Globus pallidus (tissue), 1 donor: ENCODE measurements around the gene YAP1.

Experiments
- DNase-seq: peaks from one replicate; pipeline ENCODE4 v3.0.0-alpha.2; 2015; ENCODE audit warnings: low spot score

Gene YAP1

DNA sequence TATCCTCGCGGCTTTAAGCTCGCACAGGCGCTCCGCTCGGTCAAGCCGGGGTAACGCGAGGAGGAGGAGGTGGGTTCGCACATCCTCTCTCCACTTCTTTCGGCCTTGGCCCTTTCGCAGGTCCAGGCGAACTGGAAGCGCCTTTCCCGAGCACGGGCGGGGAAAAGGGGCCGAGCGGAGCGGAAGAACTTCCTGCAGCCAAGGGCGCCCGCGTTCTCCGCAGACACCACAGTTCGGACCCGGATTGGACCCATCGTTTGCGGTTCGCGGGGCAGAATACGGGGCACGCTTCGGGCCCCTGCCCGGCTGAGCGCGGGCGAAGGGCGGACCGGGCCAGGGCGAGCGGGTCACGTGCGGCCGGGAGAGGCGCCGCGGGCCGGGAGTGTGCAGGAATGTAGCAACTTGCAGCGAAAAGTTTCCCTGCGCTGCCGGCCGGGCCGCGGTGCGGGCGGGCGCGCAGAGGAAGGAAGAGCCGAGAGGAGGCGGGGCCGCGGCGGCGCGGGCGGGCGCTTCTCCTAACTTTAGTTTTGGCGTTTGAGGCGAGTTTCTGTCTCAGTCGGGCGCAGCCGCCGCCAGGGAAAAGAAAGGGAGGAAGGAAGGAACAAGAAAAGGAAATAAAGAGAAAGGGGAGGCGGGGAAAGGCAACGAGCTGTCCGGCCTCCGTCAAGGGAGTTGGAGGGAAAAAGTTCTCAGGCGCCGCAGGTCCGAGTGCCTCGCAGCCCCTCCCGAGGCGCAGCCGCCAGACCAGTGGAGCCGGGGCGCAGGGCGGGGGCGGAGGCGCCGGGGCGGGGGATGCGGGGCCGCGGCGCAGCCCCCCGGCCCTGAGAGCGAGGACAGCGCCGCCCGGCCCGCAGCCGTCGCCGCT lies at the start of gene YAP1:
YAP1 (plus strand) TSS at position 552 of the 865 bp plus-strand sequence. CDS start 402 bp downstream, outside the sequence.
- peak; percentile 54 for DNase-seq

DNA sequence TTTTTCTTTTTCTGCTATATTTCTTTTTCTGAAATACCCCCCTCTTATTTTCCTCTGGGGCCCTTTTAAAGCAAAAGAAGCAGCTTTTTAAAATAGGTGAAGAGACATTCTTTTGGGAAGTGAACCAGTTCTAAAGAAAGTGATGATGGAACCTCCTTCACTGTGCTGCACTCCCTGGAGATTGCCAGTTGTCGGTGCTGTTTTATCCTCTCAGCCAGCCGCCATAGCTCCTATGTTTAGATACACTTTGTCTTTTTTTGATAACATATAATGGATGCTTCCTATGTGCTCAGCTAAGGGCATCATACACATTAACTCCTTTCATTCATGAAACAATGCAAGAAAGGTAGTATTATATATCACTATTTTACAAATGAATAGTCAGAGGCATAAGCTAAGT lies 49.0 kb upstream of the YAP1 start:
- DNase-seq, result no peak

DNA sequence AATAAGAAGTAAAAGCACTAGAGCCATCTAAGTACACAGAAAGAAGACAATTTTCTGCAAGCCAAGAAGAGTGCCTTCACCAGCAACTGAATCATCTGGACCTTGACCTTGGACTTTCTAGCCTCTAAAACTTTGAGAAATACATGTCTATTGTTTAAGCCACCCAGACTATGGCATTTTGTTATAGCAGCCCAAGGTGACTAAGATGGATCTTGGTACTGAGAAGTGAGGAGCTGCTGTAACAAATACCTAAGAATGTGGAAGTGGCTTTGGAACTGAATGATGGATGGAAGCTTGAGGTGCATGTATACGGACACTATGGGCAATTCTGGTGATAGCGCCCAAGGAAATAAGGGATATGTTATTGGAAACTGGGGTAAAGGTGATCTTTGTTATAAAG lies 48.1 kb upstream of the YAP1 start:
- no peak for DNase-seq

DNA sequence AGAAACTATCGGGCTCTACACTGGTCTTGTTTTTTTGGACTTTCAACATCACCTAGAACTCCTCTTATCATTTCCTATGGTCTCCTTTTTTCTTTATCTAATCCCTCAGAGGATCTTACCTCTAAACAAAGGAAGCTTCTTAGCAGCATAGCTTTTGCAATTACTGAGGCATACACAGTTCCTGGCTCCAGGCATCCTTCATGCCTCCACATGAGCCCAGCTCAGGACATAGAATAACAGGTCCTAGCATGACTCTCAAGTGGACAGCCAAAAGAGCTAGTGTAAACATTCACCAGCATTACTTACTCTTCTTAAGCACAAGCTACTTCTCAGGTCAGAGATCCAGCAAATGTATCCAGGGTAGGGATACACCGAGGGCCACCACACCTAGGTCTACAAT lies 45.9 kb upstream of the YAP1 start:
- DNase-seq, result no peak

DNA sequence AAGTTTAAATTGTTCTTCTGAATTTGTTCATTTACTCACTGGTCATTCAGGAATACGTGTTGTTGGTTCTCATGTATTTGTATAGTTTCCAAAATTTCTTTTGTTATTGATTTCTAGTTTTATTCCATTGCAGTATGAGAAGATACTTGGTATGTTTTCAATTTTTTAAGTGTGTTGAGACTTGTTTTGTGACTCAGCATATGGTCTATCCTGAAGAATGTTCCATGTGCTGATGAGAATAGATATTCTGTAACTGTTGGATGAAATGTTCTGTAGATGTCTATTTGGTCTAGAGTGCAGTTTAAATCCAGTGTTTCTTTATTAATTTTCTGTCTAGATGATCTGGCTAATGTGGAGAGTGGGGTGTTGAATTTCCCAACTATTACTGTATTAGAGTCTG lies 39.5 kb upstream of the YAP1 start:
- no peak for DNase-seq

DNA sequence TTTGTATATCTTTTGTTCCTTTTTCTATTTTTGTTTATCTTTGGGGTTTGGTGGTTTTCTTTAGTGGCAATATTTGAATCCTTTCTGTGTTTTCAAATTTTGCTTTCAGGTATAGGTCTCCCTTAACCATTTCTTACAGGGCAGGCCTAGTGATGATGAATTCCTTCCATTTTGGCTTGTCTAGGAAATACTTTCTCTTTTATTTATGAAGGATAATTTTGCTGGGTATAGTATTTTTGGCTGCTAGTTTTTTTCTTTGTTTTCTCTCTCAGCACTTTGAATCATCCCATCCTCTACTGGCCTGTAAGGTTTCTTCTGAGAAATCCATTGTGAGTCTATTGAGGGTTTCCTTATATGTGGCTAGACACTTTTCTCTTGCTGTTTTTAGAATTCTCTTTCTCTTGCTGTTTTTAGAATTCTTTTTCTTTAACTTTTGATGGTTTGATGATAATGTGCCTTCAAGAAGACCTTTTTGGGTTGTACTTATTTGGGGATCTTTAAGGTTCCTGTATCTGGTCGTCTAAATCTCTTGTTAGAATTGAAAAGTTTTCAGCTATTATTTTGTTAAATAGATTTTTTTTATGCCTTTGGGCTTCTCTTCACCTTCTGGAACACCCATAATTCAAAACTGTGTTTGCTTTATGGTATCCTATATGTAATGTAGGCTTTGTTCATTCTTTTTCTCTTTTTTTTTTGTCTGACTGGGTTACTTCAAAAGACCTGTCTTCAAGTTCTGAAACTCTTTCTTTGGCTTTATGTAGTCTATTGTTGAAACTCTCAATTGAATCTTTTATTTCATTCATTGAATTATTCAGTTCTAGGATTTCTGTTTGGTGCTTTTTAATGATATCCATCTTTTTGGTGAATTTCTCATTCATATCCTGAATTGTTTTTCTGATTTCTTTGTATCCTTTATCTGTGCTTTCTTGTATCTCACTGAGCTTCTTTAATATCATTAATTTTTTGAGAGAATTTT lies 38.5 kb upstream of the YAP1 start:
- DNase-seq, result no peak

DNA sequence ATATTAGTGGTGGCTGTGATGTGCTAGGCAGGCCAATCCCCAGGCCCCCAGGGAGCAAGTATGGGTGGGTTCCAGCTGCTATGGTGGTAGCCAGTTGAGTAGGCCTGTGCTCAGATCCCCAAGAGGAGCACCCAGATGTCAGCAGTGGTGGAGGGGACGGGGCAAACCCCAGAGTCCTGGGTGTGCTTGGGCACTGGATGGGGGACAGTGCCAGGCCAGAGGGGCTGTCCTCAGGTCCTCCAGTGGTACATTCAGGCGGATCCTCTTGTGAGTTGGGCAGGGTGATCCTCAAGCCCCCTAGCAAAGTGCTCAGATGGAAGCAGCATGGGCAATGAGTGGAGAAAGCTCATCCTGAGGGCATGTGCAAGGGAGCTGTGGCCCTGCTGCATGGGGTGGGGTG lies 37.0 kb upstream of the YAP1 start:
- no peak for DNase-seq

DNA sequence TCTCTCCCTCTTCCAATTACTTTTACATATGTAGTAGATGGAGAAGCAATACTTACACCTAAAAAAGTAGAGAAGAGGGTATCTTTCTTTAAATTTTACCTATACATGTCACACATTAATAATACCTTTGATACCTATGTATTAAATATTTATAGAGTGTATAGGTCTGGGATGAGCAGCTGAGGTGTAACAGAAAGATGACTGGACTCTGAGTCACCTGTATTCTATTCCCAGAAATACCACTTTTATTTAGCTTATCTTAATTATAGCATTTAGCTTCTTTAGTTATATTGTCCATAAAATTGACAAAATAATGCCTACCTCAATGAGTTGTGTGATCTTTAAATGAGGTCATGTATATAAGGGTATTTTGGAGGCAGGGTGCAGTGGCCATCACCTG lies 30.6 kb upstream of the YAP1 start:
- no peak for DNase-seq

DNA sequence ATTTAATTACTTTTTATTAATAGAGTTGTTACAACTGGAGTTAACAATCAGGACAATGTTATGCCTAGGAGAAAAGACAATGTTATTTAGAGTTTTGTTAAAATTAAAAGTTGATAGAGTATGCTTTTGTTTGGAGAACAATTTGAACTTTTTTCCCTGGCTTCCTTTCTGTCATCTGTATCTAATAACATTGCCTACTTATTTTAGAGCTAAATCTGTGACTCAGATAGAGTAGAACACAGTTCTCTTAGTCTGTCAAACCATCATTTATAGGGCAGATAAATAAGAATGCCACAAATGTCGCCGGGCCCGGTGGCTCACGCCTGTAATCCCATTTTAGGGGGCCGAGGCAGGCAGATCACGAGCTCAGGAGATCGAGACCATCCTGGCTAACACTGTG lies 28.9 kb upstream of the YAP1 start:
- no peak for DNase-seq

DNA sequence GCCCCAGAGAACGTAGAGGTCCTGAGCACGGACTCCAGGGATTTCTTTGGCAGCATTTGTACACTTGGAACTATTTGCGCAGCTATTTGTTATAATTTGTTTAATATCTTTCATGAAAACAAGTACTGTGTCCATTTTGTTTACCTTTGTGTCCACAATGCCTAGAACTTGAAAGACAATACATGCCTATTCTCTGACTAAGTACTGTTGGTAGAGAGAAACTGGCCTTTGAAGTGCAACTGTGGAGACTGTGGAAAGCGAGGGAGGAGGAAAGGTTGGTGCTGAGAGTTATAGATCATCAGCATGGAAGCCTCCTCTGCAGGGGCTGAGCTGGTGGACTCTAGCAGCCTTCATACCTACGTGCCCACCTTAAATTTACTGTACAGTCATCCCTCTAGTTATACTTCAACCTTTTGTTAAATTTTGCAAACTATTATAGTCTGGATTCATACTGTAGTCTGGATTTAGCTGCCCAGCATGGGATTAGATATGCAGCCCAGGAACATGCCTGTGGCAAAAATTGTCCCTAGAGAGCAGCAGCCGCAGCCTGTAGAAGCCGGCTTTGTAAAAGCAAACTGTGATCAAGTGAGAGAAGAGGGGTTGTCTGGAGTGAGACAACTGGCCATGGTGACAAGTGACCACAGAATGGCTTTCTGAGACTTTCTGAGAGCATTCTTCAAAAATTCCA lies 24.2 kb upstream of the YAP1 start:
- no peak for DNase-seq

DNA sequence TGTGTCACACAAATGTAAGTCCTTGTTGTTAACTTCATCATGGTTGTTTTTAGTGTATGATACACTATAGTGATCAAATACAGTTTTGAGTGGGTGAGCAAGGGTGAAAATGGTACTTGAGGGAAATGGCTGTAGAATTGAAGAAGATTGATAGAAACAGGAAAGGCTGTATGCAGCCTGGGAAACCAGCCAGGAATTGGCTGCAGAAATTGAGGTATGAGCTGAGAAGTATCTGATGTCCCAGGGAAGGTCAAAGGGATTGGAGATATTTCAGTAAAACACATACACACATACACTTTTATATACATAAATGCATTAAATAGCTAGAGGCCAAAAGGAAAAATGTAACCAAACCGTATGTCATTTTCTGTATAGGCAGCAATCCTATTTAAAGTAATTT lies 13.1 kb upstream of the YAP1 start:
- DNase-seq, result no peak

DNA sequence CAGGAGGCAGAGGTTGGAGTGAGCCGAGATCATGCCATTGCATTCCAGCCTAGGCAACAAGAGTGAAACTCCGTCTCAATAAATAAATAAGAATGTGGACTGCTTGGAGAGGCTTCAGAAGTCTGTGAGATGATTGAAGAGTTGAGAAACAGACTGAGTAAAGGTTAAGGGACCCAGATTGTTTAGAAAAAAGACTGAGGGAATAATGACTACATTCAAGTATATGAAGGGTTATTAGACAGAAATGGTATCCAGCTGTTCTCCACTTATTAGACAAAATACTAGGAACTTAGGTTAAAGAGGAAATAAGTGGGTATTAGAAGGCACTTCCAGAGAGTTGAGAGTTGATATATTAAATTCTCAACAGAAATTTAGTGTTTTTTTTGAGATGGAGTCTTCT lies 10.5 kb upstream of the YAP1 start:
- DNase-seq, result no peak

DNA sequence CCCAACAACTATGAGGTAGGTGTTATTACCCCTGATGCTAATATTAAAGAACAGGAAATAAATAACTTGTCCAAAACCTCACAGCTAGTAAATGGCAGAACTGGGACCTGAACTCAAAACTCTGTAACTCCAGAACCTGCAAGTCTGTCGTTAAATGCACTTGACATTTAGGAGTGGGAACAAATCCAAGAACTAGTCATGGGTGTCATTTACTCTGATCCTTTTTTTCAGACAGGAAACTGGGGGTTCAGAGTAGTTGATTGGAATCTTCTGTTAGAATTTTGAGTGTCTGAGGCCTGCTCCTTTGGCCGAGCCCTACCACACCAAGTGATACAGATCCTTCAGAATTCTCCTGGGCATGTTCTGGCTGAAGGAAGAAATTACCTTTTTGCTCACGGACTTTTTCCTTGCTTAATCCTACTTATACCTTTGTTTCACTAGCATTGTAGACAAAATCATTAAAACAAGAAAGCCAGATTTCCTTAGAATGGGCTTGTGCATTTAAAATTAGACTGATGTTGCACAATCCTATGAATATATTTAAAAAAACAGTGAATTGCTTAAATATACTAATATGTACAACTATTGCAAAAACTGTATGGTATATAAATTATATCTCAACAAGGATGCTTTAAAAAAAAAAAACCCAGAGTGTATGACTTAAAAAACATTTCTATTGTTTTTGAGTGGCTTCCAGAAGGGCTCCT lies 1.4 kb upstream of the YAP1 start:
- no peak for DNase-seq

DNA sequence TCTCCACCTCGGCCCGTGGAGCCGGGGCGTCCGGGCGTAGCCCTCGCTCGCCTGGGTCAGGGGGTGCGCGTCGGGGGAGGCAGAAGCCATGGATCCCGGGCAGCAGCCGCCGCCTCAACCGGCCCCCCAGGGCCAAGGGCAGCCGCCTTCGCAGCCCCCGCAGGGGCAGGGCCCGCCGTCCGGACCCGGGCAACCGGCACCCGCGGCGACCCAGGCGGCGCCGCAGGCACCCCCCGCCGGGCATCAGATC lies 439 bp downstream of the YAP1 start:
- DNase-seq, result no peak

DNA sequence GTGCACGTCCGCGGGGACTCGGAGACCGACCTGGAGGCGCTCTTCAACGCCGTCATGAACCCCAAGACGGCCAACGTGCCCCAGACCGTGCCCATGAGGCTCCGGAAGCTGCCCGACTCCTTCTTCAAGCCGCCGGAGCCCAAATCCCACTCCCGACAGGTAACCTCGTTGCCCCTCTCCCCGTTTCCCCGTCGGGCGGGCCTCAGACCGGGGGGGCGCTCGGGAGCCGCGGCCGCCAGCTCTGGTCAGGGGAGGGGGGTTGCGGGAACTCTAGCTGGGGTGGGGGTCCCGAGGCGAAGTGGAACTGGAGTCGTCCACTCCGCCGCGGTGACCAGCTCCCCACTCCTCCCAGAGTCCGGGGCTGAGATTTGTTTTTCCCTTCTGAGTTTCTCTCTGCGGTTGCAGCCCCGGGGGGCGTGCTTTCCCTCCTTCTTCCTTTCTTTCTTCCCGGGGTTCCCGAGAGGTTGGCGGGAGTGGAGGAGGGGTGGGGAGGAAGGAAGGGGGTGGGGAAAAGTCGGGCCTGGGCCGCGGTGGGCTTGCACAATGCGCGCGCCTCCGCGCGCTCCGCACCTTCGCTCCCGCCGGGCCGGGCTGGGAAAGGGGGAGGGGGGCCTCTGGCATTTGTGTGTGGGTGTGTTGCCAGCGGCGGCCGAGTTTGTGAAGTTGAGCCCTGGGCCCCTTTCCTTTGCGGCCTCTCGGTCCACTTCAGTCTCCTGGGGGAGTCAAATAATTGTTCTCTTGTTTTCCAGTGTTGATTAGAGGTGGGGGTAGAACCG lies 952 bp downstream of the YAP1 start:
- peak; percentile 21 for DNase-seq

DNA sequence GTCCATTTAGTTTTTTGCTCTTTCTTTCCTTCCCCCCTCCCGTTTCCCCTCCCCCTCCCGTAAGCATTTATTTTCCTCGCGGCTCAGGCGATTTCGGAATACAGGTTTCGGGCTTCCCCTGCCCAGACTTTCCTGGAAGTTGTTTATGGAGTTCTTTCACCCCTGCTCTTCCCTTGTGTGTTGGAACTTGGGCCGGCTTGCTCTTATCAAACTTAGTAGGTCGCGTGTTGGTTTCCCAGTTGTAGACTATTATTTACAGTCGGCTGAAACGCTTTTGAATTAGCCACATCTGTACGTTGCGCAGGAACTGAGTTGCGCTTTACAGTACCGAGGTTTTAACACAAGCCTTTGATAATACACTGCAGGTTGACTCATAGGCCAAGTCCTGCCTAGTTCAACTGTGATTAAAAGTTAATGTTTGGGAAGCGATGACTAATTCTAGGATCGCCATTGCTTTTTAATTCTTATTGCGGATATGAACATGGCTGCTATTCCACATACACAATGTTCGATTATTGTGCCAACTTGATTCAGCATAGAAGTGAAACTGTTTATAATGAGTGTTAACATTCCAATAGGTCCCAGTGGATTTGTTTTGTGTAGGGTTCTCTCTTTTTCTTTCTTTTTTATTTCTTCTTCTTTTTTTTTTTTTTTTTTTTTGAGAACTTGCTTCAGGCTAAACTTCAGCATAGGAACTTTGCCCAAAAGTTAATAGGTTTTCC lies 1.7 kb downstream of the YAP1 start:
- no peak for DNase-seq

DNA sequence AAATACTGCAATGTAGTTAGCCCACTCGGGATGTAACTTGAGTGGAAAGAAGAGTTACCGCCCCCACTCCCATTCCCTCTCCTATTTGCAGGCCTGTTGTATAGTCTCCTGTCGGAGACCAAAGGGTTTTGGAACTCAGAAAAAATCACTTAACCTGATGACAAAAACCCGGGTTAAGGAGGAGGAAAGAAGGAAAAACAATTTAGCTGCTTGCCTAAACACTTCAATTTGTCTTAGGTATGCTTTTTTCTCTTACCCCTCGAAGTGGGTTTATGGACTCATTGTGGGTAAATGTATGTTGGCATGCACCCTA lies 2.2 kb downstream of the YAP1 start:
- no peak for DNase-seq

DNA sequence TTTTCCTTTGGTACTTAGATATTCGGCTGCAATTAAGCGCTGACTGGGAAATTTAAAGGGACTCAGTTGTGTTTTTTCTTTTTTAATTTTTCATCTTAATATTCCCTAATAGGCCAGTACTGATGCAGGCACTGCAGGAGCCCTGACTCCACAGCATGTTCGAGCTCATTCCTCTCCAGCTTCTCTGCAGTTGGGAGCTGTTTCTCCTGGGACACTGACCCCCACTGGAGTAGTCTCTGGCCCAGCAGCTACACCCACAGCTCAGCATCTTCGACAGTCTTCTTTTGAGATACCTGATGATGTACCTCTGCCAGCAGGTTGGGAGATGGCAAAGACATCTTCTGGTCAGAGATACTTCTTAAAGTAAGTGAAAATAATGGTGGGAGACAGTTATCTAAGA lies 3.8 kb downstream of the YAP1 start:
- no peak for DNase-seq

DNA sequence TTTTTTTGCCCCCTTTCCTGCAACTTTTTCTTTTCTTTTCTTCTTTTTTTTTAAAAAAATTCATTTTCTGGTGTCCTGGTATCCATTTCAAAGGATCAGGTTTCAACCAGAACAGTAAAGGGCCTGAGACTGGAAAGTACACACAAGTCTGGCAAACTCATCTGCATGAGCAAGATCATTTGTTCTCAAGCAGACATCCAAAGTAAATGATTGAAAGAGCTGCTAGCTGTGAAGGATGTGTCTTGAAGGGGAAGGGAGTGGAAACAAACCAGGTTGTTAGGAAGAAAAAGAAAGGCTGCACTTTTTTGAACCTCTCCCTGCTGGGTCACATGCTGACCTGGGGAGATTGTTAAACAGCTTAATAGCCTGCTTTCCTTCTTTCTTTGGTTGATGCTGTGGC lies 5.3 kb downstream of the YAP1 start:
- DNase-seq, result no peak

DNA sequence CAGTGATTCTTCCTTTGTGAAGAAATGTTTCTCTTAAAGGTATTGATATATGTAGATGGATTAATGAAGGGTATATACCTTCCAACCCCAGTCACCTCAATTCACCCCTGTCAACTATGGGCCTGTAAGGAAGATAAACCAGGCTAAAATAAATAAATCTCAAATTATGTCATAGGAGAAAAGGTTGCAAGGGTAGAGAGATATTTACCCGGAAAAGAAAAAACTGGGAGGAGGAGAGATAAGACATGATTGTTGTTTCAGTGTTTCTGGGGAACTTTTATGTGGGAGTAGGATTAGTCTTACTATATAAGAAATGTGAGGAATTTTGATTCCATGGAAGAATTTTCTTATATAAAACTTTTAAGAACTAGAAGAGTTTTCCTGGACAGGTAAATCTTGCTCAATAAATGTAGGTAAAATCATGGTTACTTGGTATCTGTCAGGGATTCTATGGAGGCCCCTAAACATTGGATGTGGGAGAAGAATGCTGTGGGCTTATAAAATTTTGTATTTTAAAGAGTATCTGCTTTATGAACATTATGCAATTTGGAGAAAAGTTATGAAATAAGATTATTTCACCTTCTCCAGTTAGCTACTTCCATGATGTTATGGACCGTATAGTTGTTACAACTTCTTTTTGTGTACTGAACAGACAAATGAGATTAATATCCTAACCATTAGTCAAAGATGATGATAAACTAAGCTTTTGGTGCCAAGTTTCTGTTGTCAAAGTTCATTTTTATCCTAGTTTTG lies 6.4 kb downstream of the YAP1 start:
- no peak for DNase-seq
